B cell (primary cell): ENCODE measurements around the gene ULK4.

Source experiments
- EZH2 ChIP-seq: IDR thresholded peaks from 2 replicates; pipeline ENCODE4 v1.6.1; 2012; ENCODE audit warnings: borderline replicate concordance, low read depth, mild to moderate bottlenecking, moderate library complexity, low read length; ENCODE audit not compliant: insufficient read depth, poor library complexity, severe bottlenecking
- TF ChIP-seq, protein P1 (sequence below): fragments of 200-600 bp; IDR thresholded peaks from one replicate; pipeline ENCODE4 v1.8.0; 2022; ENCODE audit warnings: antibody characterized with exemption, mild to moderate bottlenecking

DNA sequence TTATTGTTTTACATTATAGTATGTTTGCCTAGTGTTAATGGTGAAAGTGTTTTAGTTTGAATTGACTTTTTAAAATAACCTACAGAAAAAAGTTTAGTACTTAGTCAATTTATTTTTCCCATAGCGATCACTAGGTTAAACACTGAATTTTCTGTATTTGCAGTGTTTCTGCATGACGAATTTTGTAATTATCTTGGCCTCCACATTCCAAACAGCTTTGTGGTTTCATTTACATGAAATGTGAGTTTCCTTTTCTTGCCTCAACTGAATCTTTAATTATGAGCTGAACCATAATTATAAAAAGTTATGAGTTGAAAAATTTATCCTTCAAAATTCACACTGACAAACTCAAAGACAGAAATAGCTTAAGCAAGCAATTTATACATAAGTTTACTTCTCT is 527.1 kb downstream of the ULK4 start:
- no peak for TF ChIP-seq EZH2
- TF ChIP-seq, protein P1, sequence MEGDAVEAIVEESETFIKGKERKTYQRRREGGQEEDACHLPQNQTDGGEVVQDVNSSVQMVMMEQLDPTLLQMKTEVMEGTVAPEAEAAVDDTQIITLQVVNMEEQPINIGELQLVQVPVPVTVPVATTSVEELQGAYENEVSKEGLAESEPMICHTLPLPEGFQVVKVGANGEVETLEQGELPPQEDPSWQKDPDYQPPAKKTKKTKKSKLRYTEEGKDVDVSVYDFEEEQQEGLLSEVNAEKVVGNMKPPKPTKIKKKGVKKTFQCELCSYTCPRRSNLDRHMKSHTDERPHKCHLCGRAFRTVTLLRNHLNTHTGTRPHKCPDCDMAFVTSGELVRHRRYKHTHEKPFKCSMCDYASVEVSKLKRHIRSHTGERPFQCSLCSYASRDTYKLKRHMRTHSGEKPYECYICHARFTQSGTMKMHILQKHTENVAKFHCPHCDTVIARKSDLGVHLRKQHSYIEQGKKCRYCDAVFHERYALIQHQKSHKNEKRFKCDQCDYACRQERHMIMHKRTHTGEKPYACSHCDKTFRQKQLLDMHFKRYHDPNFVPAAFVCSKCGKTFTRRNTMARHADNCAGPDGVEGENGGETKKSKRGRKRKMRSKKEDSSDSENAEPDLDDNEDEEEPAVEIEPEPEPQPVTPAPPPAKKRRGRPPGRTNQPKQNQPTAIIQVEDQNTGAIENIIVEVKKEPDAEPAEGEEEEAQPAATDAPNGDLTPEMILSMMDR, result no peak
